GM23338 (cell line): ENCODE results near the gene MMS19.

Experiments
- CTCF ChIP-seq, 2 experiments: fragments of 200-600 bp in 1 of 2; sonication (generic) in 1 of 2; conservative IDR thresholded peaks; 2 replicates each; pipeline versions ENCODE4 v1.5.1 to v1.6.1; 2016 to 2017; ENCODE audit warnings: antibody characterized with exemption in 2 of 2, low read depth in 2 of 2, mild to moderate bottlenecking in 2 of 2, moderate library complexity in 1 of 2
- ETS1 ChIP-seq: IDR thresholded peaks from 2 replicates; pipeline ENCODE4 v1.6.1; 2016; ENCODE audit warnings: antibody characterized with exemption
- ZNF114 ChIP-seq: fragments of 250-450 bp; sonication (Bioruptor Pico); IDR thresholded peaks from 2 replicates; pipeline ENCODE4 v1.5.0; 2020; ENCODE audit warnings: mild to moderate bottlenecking, moderate library complexity

GRCh38 chr10:97479939-97480338 lies 18.3 kb downstream of the MMS19 start:
- TF ChIP-seq CTCF (conservative IDR thresholded peaks at IDR 0.05; ENCODE audit: low read depth in 2 of 2) (no peak), ETS1 (no peak), ZNF114 (no peak)
